Kidney tubule cell (primary cell): Measurements from ENCODE around the gene ACVR1.

Source experiments
- DNase-seq: peaks from one replicate; pipeline ENCODE4 v3.0.0-alpha.2; 2018; ENCODE audit warnings: low spot score

Gene ACVR1

DNA sequence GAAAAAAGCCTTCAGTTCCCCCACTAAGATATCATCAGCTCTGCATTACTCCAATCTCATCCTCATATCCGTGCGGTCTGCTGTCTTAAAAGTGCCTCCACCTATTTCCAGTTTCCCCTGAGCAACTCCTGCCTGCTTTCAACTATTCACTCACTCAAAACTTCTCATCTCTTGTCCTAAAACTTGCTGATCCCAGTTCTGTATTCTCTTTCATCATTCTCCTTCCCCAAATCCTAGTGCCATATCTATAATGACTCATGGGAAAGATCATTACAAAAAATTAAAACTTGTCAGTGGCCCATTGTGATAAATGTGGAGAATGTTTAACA lies 20.0 kb downstream of the ACVR1 start:
- DNase-seq: no peak

DNA sequence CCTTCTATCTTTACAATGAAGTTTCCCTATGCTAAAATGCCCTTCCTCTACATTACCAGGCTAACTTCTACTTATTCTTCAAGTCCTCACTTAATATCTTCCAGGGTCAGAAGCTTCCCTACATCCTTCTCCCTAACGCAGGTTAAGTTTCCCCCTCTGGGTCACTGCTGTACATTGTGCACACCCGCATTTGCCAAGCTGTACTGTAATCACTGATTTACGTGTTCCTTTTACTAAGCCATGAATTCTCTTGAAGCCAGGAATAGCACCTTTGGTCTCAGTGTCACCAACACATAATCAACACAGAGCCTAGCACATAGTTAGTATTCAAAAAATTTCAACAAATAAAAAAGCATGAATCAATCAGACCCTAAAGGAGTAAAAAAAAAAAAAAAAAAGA lies 22.3 kb downstream of the ACVR1 start:
- DNase-seq: no peak

DNA sequence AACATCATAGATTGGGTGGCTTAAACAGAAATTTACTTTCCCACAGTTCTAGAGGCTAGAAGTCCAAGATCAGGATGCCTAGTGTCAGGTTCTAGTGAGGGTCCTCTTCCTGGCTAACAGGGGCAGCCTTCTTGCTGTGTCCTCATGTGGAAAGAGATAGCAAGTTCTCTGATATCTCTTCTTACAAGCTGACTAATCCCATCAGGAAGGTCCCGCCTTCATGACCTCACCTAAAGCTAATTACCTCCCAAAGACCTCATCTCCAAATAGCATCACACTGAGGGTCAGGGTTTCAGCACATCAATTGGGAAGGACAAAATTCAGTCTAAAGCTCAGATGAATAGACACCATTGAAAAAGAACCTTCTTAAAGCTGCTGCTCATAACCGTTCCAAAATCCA lies 22.9 kb downstream of the ACVR1 start:
- no peak for DNase-seq

DNA sequence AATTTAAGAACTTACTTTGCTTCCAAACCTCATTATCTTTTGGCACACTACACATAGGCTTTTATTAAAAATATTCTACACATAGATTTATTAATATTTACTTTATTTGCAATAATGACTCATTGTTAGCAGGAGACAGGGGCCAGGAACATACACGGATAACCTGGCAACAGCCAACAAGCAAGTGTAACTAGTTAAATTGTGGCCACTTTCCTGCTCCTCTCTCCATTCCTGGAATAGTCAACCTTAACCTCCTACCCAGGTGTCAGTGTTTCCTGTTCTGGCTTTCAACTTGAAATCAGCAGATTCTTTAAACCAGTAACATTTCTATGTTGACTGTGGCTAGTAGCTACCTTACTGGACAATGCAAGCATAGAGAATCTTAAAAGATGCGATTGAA lies 26.5 kb downstream of the ACVR1 start:
- DNase-seq: peak; percentile 80

DNA sequence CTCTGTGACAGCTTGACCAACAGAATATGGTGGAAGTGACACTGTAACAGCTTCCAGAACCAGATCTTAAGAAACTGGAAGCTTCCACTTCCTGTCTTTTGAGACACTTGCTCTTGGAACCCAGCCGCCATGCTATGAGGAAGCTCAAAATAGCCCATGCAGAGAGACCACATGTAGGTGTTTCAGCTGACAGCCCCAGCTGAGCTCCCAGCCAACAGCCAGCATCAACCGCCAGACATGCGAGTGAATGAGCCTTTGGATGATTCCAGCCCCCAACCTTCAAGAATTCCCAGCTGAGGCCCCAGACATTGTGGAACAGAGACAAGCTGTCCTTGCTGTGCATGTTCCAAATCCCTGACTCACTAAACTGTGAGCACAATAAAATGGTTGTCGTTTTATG lies 27.9 kb downstream of the ACVR1 start:
- no peak for DNase-seq

DNA sequence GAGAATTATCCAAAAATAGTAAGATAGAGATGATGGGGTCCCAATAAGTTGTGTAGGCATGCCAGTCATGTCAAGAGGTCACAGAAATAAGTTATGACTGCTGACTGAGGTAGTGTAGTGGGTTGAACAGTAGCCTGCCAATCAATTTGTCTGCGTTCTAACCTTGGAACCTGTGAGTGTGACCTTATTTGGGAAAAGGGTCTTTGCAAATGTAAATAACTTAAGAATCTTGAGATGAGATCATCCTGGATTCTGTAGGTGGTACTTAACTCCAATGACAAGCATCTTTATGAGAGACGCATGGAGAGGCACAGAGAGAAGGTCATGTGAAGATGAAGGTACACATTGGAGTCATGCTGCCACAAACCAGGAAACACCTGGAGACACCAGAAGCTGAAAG lies 31.0 kb downstream of the ACVR1 start:
- no peak for DNase-seq

DNA sequence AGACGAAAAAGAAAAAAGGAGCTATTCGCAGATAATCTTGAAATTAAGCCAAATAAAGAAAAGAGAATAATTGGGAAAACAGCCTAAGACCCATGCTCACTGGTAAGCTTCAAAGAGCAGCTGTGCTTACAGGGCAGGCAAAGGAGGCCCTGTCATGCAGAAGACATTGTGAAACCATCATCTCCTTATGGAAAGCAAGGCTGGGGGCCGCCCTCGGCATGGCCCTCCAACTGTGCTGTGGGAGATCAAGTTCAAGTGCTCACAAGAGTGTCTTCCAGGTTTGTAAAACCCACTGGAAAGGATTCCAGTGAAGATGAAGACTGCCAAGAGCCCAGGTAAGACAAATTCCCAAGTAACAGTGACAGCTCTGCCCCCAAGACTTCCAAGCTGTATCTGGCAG lies 32.2 kb downstream of the ACVR1 start:
- no peak for DNase-seq

DNA sequence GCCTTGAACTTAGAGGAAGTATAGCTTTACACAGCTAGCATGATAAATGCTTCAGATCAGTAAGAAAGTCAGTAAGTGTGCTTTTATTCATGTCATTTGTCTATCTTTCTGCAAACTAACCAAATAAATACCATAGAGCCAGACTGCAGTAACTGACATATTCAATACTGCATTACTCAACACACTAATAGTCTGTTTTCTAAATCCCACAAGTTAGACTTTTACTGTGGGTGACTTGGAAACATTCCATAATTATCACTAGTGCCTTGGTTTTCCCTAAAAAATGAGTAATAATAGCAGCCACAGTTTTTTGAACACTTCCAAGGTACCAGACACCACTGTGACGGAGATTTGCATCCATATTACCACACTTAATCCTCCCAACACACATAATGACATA lies 33.0 kb downstream of the ACVR1 start:
- DNase-seq: no peak

DNA sequence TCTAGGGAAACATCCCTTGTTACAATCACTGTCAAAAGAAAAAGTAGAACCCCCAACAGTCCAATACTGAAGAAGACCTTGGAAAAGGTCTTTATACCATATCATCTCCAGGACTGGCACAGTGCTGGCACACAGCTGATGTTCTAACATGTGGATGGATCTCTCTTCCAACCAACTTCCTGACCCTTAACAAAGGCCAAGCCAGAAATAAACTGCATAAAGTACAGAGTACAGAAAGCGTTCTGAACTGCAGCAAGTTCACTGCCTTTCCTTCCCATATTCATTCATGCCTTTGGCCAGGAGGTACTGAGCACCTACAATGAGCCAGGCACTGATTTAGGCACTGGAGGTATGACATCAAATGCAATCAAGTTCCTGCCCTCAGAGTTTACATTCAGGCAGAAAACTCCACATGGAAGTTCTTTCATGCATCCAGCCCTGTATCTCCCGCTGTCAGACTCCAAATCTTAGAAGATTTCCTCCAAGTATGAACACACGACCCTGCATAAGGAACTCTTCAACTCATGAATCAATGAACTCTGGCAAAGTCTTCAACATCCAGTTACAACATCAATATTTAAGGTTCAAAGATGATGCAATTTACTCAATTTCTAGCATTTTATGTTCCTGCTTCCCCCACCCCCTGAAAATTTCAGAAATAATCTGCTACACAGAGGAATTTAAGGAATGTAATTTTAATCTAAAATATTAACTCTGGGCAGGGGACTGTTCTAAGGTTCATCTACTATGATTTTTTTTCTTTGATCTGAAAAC lies 33.8 kb downstream of the ACVR1 start:
- no peak for DNase-seq

DNA sequence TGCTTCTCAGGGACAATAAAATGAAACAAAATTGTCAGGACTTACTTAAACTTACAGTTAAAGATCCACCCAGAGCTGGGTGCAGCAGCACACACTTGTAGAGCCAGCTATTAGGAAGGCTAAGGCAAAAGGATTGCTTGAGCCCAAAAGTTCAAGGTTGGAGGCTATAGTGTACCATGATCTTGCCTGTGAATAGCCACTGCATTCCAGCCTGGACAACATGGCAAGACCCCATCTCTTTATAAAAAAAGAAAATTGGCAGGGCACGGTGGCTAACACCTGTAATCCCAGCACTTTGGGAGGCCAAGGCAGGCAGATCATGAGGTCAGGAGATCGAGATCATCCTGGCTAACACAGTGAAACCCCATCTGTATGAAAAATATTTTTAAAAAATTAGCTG lies 34.6 kb downstream of the ACVR1 start:
- DNase-seq: no peak

DNA sequence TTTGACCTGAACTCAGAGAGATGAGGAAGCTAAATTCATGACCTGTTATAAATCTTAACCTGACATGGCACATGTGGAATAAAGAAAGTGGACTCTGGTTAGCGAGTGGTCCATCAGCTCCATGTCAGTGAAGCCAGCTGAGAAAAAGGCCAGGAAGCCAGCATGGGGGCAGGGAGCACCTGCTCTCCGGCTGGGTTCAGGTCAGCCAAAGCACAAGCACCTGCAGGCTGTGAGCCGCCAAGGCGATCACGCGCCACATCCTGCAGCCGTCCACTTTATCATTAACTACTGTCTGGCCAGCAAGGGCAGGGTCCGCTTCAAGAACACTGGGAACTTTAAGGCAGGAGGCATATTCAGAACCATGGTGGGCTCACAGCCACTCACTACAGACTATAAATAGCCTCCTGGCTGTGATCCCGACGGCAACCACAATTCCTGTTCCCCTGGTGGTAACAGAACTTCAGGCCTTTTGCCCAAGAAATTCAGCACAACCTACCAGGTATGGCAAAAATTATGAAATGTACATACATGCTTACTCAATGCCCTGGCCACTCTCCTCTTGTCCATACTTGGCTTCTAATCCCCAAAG lies 35.5 kb downstream of the ACVR1 start:
- peak; percentile 80 for DNase-seq

DNA sequence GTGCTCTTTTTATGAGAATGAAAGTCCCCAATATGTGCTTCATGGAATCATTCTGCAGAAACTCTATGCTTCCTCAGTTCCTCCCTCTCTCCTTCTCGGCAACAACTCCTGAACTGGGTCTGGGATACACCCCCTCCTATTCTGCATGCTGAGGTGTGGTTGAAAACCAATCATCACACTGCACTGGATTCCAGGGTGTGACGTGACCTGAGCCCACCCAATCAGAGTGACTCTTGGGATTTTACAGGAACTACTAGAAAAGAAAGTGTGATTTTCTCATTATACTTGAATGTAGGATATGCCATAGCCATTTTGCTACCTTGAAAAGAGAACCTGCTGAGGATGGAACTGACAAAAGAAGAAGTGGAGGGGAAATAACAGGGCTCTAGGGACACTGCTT lies 36.3 kb downstream of the ACVR1 start:
- DNase-seq: no peak

DNA sequence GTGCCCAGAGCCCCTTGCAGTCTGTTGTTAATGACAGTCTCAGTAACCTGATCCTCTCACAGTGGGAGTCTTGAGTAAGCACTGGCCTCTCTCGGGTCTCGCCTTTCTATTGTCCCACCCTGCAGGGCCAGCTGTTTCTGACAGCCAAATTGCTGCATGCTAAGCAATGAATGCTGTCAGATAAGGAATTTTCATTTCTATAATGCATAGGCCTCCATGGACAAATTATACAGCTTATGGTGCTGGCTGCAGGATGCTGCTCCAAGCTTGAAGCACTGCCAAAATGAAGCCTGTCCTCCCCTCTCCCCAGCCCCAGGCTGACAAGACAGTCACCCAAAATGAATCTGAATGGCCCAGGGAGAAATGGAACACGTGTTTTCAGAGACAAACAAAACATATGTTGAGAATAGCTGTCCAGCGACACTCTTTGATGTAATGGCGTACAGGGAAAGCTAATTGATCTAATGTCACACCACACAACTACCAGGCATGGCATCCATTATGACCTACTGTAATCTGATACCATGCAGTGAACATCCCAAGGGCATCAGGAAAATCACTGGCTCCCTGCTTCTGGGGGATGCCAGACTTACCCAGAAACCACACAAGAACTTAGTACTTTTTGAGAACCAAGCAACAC lies 36.8 kb downstream of the ACVR1 start:
- DNase-seq: peak; percentile 25

DNA sequence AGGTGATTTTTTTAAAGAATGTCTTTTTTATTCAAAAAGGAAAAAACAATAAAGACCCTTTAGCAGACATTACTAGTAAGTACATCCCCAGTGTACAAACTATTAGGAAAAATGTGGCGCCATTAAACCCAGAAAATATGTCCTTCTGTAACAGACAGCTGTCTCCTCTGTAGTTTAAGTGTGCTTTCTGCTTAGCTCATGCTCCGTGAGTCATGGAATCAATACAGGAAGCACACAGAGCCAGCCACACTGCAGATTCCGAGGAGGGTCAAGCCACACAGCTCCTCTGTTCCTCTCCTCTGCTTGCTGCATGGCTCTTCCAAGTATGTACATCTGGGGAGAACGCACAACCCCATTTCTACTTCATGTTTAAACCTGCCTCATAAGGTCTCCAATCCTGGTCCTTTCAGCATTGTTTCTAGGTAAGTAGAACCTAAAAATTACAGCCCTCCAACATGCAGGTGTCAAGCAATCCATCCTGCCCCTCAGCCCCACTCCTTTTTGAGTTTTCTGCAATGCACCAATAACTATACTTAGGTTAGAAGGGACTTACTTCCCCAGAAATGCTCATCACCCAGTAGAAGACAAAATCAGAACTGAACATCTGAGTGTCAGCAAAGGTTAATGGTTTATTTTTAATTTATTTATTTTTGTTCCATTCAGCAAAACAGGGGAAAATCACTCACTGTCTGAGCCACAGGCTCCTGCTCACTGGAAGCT lies 37.5 kb downstream of the ACVR1 start:
- DNase-seq: peak; percentile 84

DNA sequence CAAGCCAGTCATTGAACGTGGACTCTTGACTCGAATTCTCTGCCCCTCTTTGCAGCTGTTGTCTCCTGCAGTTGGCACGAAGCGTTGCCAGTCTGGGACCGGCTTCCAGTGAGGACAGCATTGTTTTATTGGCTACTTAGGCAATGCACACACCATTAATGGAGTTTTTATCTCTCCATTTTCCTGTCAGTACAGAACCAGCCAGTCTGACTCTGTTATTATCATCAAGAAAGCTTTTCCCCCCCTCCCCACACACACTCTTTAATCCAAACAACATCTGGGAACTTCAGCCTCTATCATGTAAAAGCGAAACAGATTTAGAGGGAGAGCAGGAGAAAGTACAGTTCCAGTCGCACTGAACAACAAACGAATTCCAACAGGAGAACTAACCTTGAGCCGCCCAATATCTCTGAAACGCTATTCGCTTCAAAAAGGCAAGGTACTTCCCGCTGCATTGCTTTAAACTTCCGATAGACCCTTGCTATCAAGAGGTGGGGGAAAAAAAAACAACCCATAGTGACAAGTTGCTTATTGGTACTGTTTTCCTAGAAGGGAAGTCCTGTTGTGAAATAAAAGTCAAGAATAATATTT lies 38.2 kb downstream of the ACVR1 start:
- peak; percentile 24 for DNase-seq

DNA sequence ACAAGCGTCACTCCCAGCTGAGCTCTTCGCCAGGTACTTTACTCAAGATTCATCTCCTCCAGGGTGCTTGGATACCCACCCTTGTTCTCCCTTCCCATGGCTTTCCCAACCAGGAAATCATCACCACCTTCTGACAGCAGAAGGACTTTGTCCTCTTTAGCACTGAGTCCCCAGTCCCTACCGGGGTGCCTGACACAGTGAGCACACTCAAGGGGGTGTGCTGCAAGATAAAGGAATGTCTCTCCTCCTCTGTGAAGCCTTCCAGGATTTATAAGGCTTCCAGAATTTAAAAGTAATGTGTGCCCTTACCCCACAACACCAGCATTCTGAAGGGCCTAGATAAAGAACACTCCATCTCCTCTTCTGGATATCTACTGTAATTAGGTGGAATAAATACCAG lies 39.6 kb downstream of the ACVR1 start:
- no peak for DNase-seq

DNA sequence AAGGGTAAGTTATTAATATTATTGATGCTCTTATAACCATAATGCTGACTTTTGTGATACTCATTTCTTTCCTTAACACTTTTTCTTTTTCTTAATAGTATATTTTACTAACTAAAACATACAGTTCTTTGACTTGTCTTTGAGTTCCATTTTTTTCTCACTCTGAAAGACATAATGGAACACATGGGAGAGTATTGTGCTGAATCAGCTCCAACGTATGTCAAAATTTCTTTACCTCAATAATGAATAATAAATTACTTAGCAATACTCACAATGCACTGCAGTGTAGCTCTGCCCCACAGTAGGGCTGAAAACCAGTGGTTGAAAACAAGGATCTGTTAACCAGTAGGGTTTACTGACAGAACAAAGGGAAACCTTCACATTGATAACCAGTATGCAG lies 40.7 kb downstream of the ACVR1 start:
- no peak for DNase-seq

DNA sequence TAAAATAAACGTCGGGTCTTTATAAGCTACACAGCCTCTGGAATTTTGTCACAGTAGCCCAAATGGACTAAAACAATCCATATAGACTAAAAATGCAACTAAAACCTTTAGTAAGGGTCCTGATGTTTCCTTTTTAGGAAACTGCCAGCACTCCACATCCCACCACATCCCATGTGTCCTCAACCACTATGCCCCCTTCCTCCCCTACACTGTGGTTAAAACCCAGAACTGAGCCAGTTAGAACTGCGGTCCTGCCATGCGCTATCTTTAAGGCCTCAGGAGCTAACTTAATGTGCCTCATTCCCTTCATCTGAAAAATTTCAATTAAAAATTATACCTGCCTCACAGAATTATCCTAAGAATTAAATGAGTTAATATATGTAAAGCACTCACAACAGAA lies 41.1 kb downstream of the ACVR1 start:
- no peak for DNase-seq

DNA sequence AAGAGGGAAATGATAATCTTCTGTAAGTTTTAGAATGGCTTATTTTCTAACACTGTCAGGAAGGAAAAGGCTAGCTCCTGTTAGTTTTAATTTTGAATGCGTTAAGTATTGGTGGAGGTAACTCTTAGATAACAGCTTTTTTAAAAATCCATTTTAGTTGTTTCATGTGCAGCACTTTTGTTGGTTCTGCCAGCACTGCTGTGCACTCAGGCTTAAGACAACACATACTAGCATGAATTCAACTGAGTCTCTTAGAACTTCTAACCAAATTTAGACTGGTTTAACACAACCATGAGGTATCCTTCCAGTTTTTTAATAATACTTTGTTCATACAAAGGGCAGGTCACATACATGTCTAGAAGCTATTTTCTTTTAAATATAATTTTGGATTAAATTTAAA lies 42.4 kb downstream of the ACVR1 start:
- DNase-seq: no peak

DNA sequence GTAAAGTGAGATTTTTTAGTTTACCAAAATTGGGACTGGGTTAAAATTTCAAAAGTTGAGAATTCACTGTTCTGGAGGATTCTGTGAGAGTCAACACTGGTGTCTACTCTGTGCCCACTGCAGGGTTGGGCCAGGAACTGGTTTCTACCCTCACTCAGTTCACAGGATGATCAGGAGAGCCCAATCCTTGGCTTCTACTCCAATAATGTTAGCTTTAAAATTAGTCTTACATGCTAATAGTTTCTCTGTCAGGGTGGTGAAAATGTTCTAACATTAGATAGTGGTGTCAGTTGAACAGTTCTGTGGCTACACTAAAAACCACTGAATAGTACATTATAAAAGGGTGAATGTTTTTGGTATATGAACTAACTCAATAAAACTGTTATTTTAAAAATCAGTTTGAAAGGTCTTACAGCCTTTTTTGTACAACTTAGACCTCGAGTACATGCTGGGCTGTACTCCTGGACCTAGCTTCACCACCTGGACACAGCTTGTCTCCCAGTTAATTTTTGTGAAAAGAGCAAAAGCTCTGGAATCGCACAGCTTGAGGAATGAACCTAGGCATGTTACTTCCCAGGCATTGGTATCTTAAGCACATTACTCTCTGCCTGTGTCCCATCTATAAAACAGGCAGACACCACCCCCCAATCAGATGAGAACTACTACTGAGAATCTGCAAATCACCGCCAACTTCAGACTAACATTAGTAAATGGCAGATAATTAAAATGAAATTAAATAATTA lies 44.4 kb downstream of the ACVR1 start:
- DNase-seq: no peak

DNA sequence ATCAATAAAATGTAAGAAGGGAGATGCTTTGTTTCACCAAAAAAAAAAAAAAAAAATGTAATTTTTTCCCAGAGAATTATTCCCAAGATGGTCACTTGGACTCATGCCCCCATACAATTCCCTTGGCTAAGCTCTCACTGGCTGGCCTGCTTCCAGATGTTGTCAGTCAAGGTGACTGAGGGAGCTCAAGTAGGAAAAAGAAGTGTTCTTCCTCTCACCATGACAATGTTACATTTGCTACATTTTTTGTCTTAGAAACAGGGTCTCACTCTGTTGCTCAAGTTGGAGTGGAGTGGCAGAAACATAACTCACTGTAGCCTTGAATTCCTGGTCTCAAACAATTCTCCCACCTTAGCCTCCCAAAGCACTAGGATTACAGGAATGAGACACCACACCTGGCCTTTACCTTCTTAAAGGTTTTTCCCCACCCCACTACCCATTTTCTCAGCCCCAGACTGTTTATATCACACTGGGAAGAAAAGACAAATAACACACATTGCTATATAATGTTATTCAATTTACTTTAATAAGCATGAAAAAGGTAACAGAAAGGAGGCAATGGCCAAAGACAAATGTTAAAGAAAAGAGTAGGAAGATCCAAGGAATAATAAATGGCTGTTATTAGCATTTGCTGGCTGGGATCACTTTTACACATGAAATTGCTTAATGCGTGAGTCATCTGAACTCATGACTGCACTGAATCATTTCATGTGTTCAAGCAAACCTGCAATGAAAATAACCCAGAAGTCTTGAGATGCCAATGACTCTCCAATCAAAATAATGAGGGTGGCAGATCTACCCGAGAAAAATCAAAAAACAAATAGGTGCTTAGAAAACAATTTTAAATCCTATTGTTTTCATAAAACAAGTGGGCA lies 45.2 kb downstream of the ACVR1 start:
- DNase-seq: peak; percentile 92
